Dedifferentiated amniotic fluid mesenchymal stem cell (primary cell): Measurements from ENCODE around the gene CLSTN2.

Experiments
- DNase-seq: peaks from one replicate; pipeline ENCODE4 v3.0.0-alpha.2; 2016; ENCODE audit errors: extremely low spot score

The CLSTN2 gene

GRCh38 chr3:140006331-140006730, 71.3 kb downstream of the CLSTN2 start:
- no peak for DNase-seq

- no peak for DNase-seq
Observed at GRCh38 chr3:140007081-140007480, 72.1 kb downstream of the CLSTN2 start.

- no peak for DNase-seq
Observed at GRCh38 chr3:140007911-140008869, 73.2 kb downstream of the CLSTN2 start.

- DNase-seq: no peak
Observed at GRCh38 chr3:140010391-140010790, 75.4 kb downstream of the CLSTN2 start.

- no peak for DNase-seq
Observed at GRCh38 chr3:140011086-140011485, 76.1 kb downstream of the CLSTN2 start.

GRCh38 chr3:140011611-140012277, 76.8 kb downstream of the CLSTN2 start:
- DNase-seq: no peak

- no peak for DNase-seq
Observed at GRCh38 chr3:140013220-140013619, 78.2 kb downstream of the CLSTN2 start.

- no peak for DNase-seq
Observed at GRCh38 chr3:140014831-140015495, 80.0 kb downstream of the CLSTN2 start.

GRCh38 chr3:140015741-140016140, 80.8 kb downstream of the CLSTN2 start:
- DNase-seq: no peak

- DNase-seq: no peak
Observed at GRCh38 chr3:140018556-140018955, 83.6 kb downstream of the CLSTN2 start.

GRCh38 chr3:140019946-140020345, 85.0 kb downstream of the CLSTN2 start:
- DNase-seq: no peak

GRCh38 chr3:140020541-140020940, 85.6 kb downstream of the CLSTN2 start:
- no peak for DNase-seq

GRCh38 chr3:140021269-140021668, 86.3 kb downstream of the CLSTN2 start:
- no peak for DNase-seq

GRCh38 chr3:140022066-140022770, 87.2 kb downstream of the CLSTN2 start:
- no peak for DNase-seq

GRCh38 chr3:140023616-140024530, 88.9 kb downstream of the CLSTN2 start:
- no peak for DNase-seq

- no peak for DNase-seq
Observed at GRCh38 chr3:140031170-140031569, 96.2 kb downstream of the CLSTN2 start.

- DNase-seq: no peak
Observed at GRCh38 chr3:140034058-140034457, 99.1 kb downstream of the CLSTN2 start.

GRCh38 chr3:140035871-140036270, 100.9 kb downstream of the CLSTN2 start:
- DNase-seq: no peak

- DNase-seq: no peak
Observed at GRCh38 chr3:140050396-140050795, 115.4 kb downstream of the CLSTN2 start.

- no peak for DNase-seq
Observed at GRCh38 chr3:140051019-140051957, 116.3 kb downstream of the CLSTN2 start.
